Amniotic epithelial cell (primary cell): ENCODE data around the gene CYP26A1.
"Not testable (repeated sequence)": the region's sequence is repeated elsewhere in the genome, so short reads cannot be mapped to it uniquely, and the experiment has no call there.

Source experiments
- DNase-seq: peaks from one replicate; pipeline ENCODE4 v3.0.0-alpha.2; 2010; ENCODE audit warnings: low read depth

CYP26A1 gene

DNA sequence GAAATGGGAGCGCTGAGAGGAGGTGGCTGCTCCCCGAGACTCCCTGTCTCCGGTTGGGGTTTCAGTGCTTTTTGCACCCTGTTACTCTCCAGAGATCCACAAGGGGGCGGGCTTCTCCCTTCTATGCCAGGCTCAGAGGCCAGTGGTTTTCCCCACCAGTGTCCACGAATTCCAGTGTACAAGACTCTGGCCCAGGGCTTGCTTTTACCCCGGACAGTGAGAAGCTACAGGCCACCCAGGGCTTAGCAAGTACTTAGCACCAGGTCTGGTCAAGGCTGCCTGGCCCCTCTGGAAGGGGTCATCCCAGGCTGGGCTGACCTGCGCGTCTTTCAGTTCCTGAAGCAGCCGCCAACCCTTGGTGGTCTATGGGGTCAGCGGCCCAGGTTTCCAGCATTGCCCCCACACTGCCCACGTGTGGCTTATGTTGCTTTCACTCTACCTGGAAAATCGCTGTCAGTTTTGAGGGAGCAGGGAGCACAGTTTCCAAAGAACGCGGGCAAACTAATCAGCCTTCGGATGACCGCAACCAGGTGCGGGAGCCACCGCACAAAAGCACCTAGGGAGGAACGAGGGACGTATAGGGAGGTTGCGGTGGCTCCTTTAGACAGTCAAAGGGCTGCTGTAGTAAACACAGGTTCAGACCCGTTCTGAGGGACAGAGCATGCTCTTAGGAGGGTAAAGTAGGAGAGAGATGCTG, 6.8 kb downstream of the CYP26A1 start:
- peak; percentile 35 for DNase-seq

DNA sequence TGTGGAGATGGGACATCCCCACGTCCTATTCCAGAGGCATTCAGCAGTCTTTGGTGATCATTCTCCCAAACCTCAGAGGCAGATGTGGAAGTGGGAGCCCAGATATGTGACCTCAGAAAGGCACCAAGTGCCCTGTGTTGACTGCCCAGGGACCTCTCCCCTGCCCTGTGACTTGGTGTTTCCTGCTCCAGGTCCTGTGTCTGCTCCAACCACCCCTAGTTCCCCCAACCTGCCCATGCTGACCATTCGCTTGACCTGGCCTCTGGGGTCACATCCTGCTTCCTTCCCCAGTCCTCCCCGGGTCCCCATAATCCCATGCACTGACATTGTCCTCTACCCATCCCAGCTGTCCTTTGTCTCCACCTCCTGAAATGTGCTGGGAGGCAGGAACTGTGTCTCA, 7.6 kb downstream of the CYP26A1 start:
- DNase-seq: no peak

DNA sequence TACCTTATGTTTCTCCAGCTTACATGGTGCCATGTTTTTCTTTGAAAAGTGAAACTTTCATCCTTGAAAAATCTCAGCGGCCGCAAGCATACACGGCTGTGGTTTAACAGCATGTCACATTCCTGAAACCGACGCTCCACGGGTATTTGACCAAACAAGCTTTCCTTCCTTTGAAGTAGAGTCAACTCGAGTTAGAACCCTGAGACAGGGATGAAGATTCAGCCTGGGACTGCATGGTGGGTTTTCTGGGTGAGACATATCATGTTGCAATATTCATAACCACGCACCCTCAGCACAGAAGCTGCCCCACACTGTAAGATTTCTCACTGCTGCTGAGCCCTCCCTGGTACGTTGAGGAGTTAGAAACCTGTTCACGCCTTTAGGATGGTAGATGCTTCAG, 8.1 kb downstream of the CYP26A1 start:
- DNase-seq: peak; percentile 37

DNA sequence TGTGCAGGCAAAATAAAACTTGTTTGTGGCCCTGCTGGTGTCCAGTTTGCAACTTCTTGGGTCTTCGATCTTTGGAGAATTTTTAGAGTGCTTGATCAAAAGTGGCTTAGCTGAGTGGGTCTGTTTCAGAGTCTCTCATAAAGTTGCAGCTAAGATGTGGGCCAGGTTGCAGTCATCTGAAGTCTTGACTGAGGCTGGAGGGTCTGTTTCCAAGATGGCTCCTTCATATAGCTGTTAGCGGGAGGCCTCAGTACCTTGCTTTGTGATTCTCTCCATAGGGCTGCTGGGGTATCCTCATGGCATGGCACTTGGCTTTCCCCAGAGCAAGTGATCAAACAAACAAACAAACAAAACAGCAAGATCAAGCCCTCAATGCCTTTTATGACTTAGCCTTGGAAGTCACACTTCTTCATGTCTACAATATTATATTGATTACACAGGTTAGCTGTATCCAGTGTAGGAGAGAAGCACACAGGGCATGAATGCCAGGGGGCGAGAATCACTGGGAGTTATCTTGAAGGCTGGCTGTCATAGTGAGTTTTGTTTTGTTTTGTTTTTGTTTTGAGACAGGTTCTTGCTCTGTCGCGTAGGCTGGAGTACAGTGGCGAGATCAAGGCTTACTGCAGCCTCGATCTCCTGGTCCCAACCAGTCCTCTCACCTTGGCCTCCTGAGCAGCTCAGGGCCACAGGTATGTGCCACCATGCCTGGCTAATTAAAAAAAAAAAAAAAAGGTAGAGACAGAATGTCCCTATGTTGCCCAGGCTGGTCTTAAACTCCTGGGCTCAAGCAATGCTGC, 10.2 kb downstream of the CYP26A1 start:
- no peak for DNase-seq

DNA sequence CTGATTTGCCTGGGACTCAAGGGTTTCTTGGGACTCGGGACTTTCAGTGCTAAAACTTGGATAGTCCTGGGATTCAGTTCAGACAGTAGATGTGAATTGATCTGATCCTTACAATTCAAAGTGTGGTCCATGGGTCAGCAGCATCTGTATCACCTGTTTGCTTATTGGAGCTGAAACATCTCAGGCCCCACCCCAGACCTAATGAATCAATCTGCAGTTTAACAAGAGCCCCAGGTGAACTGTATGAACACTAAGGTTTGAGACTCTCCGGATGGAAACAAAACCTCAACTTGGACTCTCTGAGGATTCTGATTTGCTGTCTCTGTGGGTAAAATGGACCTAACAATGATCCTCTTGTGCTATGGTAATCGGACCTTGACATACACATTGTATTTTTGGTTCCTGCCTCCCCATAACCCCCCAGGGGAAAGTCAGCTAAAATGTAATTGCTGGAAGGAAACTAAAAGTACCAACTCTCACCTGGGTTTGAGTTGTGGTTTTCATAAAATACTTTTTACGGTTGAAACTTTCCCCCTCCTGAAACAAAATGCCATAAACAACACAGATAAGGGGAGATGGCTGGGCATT, 11.7 kb downstream of the CYP26A1 start:
- no peak for DNase-seq

DNA sequence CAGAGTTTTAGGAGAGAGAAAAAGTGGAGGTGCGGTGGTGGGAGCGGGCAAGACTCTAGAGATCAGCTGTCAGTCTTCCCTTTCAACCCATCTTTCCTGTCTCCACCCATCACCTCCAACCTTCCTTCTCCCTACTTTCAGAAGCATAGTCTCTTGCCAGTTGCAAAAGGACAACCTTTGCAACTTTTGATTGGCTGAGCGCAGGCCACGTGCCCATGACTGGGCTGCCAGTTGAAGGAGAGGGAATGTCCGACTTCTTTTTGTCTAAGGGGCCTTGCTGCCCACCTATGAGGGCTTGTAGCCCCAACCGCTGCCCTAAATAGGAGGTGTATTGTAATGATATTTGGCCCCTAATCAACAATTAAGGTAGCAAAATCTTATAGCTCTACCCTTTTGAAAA, 12.6 kb downstream of the CYP26A1 start:
- no peak for DNase-seq

DNA sequence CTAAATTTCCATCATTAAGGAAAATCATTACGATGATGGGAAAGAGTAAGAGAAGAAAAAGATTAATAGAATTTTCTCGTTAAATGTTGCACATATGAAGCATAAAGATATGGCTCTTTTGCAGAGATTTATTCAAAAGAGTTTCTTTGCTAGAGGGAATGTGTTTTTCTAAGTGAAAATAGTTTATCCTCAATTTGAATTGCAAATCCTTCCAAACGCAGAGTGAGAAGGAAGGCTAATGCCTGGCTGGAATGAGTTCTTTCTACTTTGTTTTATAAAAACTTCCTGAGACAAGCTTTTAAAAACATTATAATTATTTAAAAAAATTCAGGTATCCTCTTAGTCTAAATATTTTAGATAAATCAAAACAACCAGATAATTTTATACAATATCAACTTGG, 14.2 kb downstream of the CYP26A1 start:
- DNase-seq: no peak

DNA sequence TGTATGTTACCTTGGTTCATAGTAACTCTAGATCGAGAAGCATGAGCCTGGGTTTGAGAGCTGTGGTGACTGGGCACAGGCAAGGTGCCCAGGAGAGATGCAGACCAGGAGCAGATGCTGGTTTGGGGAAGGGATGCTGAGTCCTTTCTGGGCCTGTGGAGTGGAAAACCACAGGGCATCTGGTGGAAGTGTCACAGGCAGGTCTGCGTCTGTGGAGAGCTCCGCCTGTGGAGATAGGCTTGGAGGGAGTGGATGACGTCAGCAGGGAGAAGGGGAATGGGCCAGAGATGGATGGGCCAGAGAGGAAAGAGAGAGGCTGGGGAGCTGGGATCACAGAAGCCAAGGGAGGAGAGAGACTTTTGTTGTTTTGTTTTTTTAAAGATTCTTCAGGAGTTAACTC, 14.8 kb downstream of the CYP26A1 start:
- no peak for DNase-seq

DNA sequence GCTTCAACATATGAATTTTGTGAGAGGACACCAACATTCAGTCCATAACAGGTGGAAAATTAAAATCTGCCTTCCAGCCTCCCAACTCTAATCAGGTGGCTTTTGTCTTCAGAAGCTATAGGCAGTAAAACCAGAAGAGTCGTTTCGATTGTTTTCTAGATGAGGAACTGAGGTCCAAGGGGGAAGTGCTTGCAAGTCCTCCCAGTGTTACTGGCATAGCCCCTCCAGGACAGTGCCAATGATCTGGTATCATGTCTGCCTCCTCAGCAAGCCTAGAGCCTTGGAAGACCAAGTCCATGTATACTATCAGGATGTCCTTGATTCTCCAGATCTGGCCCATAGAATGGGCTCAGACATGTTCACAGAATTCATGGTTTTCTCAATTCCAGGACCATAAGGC, 16.9 kb downstream of the CYP26A1 start:
- DNase-seq: no peak

DNA sequence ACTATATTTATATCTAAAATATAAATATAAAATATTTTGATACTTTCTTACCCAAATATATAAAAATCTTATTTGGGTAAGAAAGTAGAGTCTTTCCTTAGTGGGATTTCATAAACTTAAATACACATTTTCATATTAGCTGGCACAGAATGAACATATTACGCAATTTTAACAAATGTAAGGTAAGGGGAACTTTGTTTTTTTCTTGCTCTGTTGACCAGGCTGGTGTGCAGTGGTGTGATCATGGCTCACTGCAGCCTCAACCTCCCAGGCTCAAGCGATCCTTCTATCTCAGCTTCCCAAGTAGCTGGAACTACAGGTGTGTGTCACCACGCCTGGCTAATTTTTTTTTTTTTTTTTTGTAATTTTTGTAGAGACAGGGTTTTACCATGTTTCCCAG, 18.3 kb downstream of the CYP26A1 start:
- DNase-seq: no peak

DNA sequence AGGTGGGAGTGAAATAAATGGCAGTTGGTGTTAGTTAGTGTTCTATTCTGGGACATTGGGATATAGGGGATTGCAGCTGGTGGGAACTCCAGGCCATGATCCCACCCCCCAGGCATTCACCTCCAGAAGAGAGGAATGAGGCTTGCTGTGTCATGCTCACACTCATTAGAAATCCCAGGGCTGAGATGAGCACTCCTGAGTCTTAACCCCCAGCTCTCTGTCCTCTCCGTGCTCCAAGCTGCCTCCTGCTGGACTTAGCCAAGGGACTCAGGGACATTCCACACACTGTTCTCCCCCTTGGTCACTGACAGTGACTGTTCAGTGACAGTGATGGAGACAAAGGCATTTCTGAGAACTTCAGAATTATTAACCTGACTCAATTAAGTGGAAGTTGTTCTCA, 21.5 kb downstream of the CYP26A1 start:
- no peak for DNase-seq

DNA sequence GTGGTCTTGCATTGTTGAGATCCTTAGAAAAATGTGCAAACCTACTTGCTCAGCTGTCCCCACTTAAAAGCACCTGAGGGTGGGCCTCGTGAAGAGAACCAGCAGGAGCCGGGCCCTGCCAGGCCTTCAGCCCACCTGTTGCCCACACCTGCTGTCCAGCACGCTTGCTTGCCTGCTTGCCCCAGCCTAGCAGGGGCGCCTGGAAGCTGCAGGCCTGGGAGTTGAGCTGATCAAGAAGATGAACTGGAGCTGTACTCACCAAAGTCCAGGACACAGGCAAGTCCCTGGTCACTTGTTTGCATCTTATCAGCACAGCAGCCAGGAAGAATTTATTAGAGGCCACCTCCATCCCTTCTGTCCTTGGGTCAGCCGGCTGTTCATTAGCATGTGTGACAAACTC, 23.2 kb downstream of the CYP26A1 start:
- no peak for DNase-seq

DNA sequence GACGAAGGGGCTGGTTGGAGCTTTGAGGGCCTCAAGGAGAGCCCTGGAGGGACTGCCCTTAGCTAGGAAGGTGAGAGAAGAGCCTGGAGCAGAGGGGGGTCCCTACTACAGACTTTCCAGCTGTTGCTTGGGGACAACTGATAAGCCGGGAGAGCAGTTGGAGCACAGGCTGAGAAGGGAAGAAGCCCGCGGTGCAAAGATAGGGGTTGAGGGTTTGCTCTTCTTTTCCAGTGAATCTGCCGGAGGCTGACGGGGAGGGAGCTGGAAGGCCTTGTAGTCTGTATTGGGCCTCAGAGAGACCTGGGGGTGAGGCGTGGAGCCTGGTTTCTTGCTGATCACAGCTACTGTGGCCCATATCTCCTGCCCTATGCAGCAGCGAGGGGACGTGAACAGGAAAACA, 23.7 kb downstream of the CYP26A1 start:
- no peak for DNase-seq

DNA sequence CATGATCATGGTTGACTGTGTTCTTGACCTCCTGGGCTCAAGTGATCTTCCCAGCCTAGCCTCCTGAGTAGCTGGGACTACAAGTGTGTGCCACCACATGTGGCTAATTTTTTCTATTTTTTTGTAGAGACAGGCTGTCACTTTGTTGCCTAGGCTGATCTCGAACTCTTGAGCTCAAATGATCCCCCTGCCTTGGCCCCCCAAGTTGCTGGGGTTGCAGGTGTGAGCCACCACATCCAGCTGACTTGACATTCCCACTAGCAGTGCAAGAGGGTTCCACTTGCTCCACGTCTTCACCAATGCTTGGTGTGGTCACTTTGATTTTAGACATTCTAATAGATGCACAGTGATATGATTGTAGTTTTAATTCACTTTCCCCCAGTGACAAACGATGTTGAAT, 25.1 kb downstream of the CYP26A1 start:
- DNase-seq: no peak

DNA sequence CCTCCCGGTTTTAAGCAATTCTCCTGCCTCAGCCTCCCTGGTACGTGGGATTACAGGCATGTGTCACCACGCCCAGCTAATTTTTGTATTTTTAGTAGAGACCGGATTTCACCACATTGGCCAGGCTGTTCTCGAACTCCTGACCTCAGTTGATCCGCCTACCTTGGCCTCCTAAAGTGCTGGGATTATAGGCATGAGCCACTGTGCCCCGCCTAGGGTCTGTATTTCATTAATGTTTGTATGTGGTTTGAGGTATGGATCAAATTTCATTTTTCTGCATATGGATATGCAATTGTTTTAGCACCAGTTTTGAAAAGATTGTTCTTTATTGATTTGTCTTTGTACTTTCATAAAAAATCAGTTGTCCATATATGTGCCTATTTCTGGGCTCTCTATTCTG, 26.0 kb downstream of the CYP26A1 start:
- no peak for DNase-seq

DNA sequence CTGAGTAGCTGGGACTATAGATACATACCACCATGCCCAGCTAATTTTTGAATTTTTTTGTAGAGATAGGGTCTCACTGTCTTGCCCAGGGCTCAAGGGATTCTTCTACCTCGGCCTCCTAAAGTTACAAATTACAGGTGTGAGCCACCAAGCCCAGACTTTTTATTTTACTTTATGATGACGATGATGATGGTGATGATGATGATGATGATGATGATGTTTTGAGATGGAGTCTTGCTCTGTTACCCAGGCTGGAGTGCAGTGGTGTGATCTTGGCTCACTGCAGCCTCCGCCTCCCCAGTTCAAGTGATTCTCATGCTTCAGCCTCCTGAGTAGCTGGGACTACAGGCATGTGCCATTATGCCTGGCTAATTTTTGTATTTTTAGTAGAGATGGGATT, 27.5 kb downstream of the CYP26A1 start:
- DNase-seq: not testable (repeated sequence)

DNA sequence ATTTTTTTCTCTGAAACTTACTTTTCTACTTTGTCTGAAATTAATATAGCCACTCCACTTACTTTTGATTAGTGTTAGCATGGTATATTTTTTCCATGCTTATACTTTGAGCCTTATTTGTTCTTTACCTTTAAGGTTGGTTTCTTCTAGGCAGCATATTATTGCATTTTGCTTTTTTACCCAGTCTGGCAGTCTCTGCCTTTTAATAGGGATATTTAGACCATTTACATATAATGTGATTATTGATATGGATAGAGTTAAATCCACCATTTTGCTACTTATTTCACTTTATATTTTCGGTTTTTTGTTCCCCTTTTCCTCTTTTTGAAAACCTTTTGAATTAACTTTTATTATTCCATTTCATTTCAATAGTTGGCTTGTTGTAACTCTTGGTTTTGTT, 30.3 kb downstream of the CYP26A1 start:
- no peak for DNase-seq

DNA sequence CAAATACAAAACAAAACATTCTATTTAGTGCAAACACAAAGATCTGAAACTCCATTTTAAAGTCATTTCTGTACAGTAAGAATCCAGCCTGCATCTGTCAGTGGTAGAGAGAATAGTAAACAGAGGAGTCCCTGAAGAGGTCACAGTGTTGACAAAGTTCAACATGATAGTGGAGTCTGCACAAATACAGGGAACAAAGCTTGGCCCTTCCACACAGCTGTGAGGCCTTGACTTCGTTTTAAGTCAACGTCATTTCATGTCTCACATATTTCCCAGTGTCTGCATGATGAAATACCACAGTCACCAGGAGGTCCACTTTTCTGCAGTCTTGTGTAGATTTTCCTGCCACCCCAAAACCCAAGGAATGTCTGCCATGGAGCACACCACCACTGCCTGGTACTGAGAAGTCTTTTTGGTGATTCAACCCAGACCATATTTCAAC, 33.0 kb downstream of the CYP26A1 start:
- DNase-seq: peak; percentile 41

DNA sequence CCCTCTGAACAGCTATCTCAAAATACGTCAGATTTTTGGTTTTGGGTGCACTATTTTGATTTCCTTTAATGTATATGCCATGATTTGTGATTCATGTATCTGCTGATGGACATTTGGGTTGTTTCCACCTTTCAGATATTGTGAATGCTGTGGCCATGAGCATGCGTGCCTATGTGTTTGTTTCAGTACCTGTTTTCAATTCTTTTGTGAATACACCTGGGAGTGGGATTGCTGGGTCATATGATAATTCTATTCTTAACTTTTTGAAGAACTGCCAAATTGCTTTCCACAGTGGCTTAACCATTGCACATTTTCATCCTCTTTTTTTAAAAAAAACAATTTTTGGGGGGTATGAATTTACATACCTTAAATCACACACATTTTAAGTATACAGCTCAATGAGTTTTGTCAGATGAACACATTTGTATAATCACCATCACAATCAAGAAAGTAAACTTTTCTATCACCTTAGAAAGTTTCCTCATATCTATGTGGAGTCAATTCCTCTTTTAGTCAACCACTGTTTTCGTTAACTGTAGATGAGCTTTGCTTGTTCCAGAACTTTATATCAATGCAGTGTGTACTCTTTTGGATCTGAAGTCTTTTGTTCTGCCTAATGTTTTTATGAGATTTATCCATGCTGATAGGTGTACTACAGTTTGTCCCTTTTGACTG, 36.9 kb downstream of the CYP26A1 start:
- no peak for DNase-seq

DNA sequence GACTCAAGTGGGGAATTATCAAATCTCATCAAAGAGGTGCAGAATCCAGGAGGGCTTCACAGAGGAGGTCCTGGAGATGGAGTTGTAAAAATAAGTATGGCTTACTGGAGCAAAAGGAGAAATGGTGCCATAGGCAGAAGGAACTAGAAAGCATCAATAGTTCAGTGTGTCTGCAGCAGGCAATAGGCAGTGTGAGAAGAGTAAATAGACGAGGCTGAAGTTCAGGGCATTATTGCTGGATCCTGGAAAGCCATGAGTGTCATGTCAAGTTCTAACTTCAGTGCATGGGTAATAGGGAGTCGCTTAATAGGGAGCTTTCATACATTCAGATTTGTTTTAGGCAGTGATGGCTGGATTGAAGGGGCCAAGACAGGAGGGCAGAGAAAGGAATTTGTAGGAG, 39.3 kb downstream of the CYP26A1 start:
- no peak for DNase-seq

DNA sequence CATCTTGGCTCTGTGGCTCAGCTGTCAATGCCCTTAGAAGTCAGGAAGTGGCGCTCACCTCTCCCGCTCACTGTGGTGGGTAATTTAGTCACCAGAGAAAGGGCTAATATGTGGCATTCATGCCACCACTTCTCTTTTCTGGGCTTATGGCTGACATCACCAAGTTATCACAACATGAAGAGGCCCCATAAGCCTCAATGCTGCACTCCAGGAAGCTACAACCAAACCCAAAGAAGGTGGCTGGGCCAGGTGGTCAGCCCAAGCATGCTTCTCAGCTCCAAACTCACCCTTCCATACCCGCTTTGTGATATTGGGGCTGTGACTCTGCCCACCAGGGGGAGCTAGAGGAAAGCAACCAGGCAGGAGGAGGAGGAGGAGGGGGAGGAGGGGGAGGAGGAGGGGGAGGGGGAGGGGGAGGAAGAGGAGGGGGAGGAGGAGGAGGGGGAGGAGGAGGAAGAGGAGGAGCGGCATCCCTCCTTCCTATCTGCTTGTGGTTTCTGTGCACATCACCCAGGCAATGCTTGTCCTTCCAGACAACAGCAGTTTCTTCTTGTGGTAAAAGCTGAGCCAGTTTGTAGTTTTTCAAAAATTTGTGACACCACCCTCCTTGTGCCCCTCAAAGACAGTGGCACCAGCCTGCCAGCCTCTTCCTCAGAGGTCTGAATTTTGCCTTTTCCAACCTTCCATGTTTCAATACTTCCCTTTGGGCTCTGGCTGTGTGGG, 42.1 kb downstream of the CYP26A1 start:
- peak; percentile 38 for DNase-seq

DNA sequence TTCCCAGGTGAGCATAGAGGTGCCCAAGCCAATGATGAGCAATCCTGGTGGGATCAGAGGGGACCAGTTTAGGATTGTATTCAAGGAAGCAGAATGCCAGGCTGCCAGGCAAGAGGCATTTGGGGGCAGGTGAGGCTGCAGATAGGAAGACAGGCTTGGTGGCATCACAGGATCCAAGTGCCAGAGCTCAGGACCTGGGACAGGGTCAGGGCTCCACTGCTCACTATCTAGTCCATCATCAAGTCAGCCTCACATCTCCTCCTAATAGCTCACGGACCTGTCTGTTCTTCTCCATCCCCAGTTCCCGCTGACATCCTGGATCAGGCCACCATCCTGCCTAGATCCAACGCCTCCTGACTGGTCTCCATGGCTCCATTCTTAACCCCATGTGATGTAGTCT, 47.6 kb downstream of the CYP26A1 start:
- no peak for DNase-seq
